ENCODE results near the gene PLN. TPM values are rescaled to one million over a fixed set of nuclear protein-coding genes. Genes with fewer than 3 reads are reported as not detected.

Gene PLN
- total RNA-seq, 4 donors from 2014 or later = 1.5 to 11.2 (median 5.3) TPM

DNA sequence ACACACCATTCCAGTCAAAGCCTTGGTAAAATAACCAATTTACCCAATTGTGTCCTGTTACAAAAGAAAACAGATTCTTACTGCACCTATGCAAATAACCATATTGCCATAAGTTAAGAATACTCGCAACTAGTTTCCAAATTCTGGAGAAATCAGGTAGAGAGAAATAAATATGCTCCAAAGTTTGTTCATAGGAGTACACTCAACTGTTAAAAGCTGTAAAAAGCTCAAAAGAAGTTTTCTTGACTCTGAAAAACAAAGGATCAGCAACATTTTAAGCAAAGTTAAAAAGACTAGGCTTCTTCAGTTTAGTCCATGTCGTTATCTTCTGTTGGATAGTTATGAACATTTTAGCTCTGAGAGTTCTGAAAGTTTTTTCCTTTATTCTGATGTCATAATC, 55.3 kb downstream of the PLN start:
- Histone ChIP-seq H3K27ac (no peak overlapping the region), H3K4me3 (no peak overlapping the region)

DNA sequence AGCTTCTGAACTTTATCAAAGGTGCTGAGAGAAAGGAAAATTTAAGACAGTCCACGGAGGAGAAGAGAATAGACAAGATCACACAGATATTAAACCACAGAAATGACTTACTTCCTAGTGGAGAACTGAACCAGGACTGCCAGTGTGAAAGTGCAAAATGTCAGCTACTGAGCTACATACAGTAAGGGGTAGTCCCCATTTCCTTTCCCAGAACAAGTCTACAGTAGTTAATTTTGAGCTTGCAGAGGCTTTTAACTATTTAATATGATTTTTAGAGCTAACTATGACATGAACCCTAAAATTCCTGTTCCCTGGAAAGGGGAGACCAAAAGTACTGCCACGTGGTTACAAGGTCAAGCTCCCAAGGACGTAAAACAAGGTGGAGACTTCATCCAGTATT, 58.2 kb downstream of the PLN start:
- no peaks in the 10 kb centered on the region for H3K9me3 ChIP-seq
- no peak for TF ChIP-seq EP300 (IDR thresholded peaks at IDR 0.05)
- TF ChIP-seq, protein P1, sequence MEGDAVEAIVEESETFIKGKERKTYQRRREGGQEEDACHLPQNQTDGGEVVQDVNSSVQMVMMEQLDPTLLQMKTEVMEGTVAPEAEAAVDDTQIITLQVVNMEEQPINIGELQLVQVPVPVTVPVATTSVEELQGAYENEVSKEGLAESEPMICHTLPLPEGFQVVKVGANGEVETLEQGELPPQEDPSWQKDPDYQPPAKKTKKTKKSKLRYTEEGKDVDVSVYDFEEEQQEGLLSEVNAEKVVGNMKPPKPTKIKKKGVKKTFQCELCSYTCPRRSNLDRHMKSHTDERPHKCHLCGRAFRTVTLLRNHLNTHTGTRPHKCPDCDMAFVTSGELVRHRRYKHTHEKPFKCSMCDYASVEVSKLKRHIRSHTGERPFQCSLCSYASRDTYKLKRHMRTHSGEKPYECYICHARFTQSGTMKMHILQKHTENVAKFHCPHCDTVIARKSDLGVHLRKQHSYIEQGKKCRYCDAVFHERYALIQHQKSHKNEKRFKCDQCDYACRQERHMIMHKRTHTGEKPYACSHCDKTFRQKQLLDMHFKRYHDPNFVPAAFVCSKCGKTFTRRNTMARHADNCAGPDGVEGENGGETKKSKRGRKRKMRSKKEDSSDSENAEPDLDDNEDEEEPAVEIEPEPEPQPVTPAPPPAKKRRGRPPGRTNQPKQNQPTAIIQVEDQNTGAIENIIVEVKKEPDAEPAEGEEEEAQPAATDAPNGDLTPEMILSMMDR (IDR thresholded peaks at IDR 0.05) = no peak
- TF ChIP-seq POLR2AphosphoS5 (IDR thresholded peaks at IDR 0.05) = no peak
- TF ChIP-seq POLR2A (IDR thresholded peaks at IDR 0.05) = no peak
- no peak overlapping the region for H3K4me3 ChIP-seq
- no peaks in the 10 kb centered on the region for H3K27me3 ChIP-seq
- H3K4me1 ChIP-seq = no peaks in the 10 kb centered on the region
- 62% methylated on average over 3 of the region's 3 CpGs for whole genome bisulfite sequencing
- H3K27ac ChIP-seq = no peak overlapping the region
- H3K36me3 ChIP-seq = no peaks in the 10 kb centered on the region
- no peak for DNase-seq (ENCODE audit: low spot score in 2 of 2)

More for the DNA sequence above, 55.3 kb downstream of the PLN start:
- no peaks in the 10 kb centered on the region for H3K36me3 ChIP-seq
- no peak for DNase-seq (ENCODE audit: low spot score in 2 of 2)
- TF ChIP-seq POLR2A (IDR thresholded peaks at IDR 0.05) (no peak), EP300 (IDR thresholded peaks at IDR 0.05) (no peak), POLR2AphosphoS5 (IDR thresholded peaks at IDR 0.05) (no peak)
- TF ChIP-seq, protein P1 (IDR thresholded peaks at IDR 0.05) = no peak
- H3K9me3 ChIP-seq = no peaks in the 10 kb centered on the region
- no peaks in the 10 kb centered on the region for H3K27me3 ChIP-seq
- WGBS = 92% methylated on average over 2 of the region's 2 CpGs
- H3K4me1 ChIP-seq = no peaks in the 10 kb centered on the region

DNA sequence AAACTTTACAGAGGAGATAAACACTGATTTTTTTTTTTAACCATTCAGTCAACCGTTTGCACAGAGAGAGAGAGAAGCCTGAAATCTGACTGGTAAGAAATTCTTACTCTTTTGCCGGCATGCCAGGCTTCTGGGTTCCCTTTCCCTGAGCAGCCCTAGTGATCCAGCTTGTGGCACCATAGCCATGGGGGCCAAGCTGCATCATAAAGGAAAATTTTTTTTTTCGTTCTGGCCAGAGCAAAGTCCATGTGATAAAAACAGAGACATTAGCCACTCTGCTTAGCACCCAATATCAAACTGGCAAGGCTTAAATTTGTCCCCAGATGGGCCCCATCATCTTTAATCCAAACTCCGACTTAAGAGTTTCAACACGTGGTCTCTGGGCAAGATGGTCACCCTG, 58.8 kb downstream of the PLN start:
- H3K9me3 ChIP-seq = no peaks in the 10 kb centered on the region
- H3K27me3 ChIP-seq = no peaks in the 10 kb centered on the region
- 87% methylated on average over 5 of the region's 5 CpGs for WGBS
- TF ChIP-seq POLR2AphosphoS5 (IDR thresholded peaks at IDR 0.05) (no peak), EP300 (IDR thresholded peaks at IDR 0.05) (no peak), POLR2A (IDR thresholded peaks at IDR 0.05) (no peak)
- no peak overlapping the region for H3K4me3 ChIP-seq
- H3K4me1 ChIP-seq = no peaks in the 10 kb centered on the region
- no peaks in the 10 kb centered on the region for H3K36me3 ChIP-seq
- H3K27ac ChIP-seq = no peak overlapping the region
- DNase-seq (ENCODE audit: low spot score in 2 of 2) = no peak

Other genes starting within 250 kb of the PLN start
- 1 to 10 TPM; 4.7 to 9.5 (median 5.3) TPM for gene CEP85L, start 103.3 kb downstream of the PLN start, total RNA-seq

All from suprapubic skin (tissue), 4 donors.